NCI-H1417 treated with DMSO at 0.1 percent for 48 hours (cell line): ENCODE results near the gene INSM2.

Experiments used
- DNase-seq: peaks from one replicate; lab custom pipeline; 2025; lab: John Stamatoyannopoulos, UW

The INSM2 gene, protein sequence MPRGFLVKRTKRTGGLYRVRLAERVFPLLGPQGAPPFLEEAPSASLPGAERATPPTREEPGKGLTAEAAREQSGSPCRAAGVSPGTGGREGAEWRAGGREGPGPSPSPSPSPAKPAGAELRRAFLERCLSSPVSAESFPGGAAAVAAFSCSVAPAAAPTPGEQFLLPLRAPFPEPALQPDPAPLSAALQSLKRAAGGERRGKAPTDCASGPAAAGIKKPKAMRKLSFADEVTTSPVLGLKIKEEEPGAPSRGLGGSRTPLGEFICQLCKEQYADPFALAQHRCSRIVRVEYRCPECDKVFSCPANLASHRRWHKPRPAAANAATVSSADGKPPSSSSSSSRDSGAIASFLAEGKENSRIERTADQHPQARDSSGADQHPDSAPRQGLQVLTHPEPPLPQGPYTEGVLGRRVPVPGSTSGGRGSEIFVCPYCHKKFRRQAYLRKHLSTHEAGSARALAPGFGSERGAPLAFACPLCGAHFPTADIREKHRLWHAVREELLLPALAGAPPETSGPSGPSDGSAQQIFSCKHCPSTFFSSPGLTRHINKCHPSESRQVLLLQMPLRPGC

GRCh38 chr14:35533357-35534207 is at the start of gene INSM2:
Gene INSM2, plus strand, starts transcription at chr14:35534164. Its CDS starts 89 bp downstream, at chr14:35534253.
- peak; percentile 48 for DNase-seq

DNA sequence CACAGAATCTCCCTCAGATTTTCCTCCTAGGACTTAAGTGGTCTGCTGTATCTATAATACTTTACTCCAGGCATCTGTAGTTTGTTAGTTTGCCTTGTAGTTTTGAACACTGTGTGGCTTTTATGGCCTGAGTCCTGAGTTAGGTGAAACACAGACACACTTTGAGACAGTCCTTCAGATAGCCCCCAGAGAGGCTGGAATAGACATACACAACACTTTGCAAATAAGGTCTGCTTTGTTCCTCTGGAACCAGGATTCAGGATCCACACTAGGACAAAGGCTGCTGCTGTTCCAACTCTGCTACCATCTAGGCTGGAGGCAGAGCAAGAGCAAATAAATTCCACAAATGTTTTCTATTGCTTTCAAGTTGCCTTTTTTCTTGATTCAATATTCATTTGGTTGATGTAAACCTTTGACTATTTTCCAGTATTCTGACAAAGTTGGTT is 41.4 kb upstream of the INSM2 start:
- DNase-seq: no peak

DNA sequence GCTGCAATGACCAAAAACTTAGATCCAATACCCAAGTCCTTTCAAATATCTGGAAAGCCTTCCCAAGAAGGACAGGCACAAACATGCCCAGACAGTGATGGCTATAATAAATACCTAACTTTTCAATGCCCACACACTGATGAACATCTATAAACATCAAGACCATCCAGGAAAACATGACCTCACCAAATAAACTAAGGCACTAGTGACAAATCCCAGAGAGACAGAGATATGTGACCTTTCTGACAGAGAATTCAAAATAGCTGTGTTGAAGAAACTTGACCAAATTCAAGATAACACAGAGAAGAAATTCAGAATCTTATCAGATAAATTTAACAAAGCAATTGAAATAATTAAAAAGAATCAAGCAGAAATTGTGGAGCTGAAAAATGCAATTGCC is 38.7 kb upstream of the INSM2 start:
- no peak for DNase-seq

DNA sequence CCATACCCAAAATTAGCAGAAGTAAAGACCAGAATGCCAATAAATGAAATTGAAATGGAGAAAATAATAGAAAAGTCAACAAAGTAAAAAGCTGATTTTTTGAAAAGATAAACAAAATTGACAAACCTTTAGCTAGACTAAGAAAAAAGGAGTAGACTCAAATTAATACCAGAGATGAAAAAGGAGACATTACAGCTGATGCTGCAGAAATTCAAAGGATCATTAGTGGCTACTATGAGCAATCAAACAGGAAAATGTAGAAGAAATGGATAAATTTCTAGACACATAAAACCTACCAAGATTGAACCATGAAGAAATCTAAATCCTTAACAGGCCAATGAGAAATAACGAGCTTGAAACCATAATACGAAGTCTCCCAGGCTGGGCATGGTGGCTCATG is 34.8 kb upstream of the INSM2 start:
- DNase-seq: no peak

GRCh38 chr14:35503646-35504045 is 30.3 kb upstream of the INSM2 start:
- peak; percentile 8 for DNase-seq

DNA sequence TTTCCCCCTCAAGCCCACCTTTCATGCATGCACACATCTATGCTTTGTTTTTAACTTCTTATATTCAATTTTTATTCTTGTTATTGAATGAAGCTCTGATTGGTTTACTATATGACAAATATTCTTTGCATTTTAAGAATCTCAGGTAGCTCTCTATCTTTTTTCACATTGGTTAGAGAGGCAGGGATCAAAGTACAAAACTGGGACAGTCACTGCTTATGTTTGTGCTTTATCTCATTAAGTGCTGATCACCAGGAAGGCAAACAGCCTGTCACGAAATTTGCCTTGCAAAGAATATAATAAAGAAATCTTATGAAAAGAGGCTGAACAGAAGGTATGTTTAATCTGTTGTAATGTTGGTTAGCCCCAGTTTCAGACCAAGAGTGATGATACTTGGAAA is 29.7 kb upstream of the INSM2 start:
- no peak for DNase-seq

GRCh38 chr14:35506461-35506860 is 27.5 kb upstream of the INSM2 start:
- no peak for DNase-seq

GRCh38 chr14:35506927-35507326 is 27.0 kb upstream of the INSM2 start:
- DNase-seq: no peak

- DNase-seq: no peak
Observed at GRCh38 chr14:35509846-35510245, 24.1 kb upstream of the INSM2 start.

GRCh38 chr14:35512765-35513164 is 21.2 kb upstream of the INSM2 start:
- no peak for DNase-seq

GRCh38 chr14:35515916-35516315 is 18.0 kb upstream of the INSM2 start:
- no peak for DNase-seq

DNA sequence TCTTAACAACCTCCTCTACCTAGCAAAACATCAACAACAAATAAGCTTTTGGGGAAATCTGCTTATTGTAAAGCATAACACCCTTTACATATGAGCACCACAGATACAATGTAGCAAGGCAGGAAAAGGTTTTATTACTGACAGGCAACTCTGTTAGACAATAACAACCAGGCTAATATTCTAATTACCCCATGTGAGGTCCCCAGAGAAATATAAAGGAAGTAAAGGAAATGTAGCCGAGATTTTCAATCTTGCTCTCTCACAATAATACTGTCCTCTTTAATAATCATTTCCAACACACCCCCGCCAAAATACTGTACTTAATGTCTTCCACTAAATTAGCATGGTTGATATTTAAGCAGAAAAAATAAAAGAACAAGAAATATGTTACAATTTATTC is 14.0 kb upstream of the INSM2 start:
- no peak for DNase-seq

DNA sequence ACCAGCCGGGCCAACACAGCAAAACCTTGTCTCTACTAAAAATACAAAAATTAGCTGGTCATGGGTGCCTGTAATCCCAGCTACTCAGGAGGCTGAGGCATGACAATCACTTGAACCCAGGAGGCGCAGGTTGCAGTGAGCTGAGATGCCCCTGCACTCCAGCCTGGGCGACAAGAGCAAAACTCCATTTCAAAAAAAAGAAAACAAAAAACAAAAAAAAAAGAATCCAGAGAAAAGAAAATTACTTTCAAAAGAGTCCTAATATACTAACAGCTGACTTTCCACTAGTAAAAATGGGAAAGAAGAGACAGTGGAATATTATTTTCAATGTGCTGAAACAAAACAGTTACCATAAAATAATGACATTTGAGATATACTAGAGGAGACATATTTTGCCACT is 8.3 kb upstream of the INSM2 start:
- no peak for DNase-seq

GRCh38 chr14:35526962-35527361 is 7.0 kb upstream of the INSM2 start:
- DNase-seq: no peak

DNA sequence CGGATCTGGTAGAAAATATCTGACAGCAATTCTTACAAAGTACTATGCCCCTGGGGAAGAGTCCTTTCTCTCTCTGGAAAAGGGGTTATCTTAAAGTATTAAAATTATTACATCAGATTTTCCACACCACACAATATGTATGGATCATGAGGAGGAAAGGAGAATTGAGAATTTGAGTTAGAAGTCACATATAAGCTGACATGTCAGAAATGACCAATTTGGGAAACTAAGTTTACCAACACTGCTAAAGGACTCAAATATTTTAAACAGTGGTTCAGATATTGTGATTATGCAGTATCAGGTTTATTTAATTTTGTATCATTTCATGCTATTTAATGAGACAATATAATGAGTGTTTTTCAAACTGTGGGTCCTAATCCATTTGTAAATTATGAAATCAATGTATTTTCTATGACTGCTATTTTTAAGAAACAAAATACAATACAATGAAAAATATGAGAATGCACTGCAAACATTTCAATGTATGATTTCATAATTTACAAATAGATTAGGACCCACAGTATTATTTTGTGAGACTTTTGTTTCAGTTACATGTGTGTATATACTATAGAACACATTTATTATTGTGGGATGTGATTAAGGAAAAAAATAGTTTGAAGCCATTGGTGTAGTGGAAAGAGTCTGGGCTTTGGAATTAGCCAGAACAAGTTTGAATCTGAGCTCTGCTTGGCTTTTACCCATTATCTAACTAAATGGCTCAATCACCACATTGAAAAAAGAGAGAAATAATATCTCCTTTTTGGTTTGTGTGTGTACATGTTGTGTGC is 1.8 kb upstream of the INSM2 start:
- no peak for DNase-seq

DNA sequence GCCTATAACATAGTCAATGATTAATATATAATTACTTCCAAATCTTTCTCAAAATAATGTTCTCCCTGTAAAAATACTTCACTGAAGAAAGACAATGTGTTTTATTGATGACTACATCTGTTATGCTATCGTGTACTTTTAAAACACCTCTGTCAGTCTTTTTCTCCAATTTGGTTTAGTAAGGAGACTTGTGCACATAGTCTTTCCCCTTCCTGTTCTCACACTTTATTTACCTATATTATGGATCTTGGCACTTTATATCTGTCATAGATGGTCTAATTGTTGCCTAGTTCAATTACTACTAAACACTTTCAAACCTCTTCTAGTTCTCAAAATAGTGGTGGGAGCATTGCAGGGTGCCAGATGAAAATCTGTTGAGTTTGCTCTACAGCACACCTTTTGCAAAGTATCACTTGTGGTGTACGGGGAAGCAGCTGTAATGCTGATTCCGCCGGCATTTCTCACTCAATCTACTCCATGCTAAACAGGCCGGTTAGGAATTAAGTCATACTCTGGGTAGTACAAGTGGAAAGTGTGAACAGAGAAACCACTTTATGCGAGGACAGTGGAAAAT is 1.1 kb upstream of the INSM2 start:
- no peak for DNase-seq

DNA sequence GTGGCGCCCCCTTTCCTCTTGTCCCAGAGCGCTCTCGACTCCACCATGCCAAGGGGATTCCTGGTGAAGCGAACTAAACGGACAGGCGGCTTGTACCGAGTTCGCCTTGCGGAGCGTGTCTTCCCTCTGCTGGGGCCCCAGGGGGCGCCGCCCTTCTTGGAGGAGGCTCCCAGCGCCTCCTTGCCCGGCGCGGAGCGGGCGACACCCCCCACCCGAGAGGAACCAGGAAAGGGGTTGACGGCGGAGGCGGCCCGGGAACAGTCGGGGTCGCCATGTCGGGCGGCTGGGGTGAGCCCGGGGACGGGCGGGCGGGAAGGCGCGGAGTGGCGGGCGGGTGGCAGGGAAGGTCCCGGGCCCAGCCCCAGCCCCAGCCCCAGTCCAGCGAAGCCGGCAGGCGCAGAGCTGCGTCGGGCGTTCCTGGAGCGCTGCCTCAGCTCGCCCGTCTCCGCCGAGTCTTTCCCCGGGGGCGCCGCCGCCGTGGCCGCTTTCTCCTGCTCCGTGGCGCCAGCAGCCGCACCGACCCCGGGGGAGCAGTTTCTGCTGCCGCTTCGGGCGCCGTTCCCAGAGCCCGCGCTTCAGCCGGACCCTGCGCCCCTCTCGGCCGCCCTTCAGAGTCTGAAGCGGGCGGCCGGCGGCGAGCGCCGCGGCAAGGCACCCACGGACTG is 376 bp downstream of the INSM2 start:
- no peak for DNase-seq

DNA sequence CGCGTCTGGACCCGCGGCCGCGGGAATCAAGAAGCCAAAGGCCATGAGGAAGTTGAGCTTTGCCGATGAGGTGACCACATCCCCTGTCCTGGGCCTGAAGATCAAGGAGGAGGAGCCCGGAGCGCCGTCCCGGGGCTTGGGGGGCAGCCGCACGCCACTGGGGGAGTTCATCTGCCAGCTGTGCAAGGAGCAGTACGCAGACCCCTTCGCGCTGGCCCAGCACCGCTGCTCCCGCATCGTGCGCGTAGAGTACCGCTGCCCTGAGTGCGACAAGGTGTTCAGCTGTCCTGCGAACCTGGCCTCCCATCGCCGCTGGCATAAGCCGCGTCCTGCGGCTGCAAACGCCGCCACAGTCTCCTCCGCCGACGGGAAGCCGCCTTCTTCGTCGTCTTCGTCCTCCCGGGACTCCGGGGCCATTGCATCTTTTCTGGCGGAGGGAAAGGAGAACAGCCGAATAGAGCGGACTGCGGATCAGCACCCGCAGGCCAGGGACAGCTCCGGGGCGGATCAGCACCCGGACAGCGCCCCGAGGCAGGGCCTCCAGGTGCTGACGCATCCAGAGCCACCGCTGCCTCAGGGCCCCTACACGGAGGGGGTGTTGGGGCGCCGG is 1.0 kb downstream of the INSM2 start:
- no peak for DNase-seq

DNA sequence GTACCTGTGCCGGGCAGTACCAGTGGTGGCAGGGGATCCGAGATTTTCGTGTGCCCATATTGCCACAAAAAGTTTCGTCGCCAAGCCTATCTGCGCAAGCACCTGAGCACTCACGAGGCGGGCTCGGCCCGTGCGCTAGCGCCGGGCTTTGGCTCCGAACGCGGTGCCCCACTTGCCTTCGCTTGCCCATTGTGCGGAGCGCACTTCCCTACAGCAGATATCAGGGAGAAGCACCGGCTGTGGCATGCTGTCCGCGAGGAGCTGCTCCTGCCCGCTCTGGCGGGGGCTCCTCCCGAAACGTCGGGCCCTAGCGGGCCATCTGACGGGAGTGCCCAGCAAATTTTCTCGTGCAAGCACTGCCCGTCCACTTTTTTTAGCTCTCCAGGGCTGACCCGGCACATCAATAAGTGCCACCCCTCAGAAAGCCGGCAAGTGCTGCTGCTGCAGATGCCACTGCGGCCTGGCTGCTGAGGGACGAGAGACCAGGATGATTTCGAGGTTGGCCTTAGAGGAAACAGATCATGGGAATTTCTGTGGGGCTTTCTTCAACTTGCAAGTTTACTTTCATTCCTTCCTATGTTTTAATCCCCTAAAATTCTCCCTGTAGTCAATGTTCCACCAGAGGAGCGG is 1.6 kb downstream of the INSM2 start:
- DNase-seq: no peak

GRCh38 chr14:35539969-35540368 is 6.0 kb downstream of the INSM2 start:
- DNase-seq: no peak
